Lower leg skin (tissue), 4 donors: ENCODE data around the gene VPS35L. TPM values are rescaled to one million over a fixed set of nuclear protein-coding genes. Genes with fewer than 3 reads are reported as not detected.

ENCODE experiments used
- DNase-seq, 2 donors: peaks; one replicate each; pipeline ENCODE4 v3.0.0-alpha.2; 2019; ENCODE audit warnings: low spot score in 2 of 2
- H3K4me3 ChIP-seq: fragments of 200-600 bp; sonication (generic); 2 replicates; pipeline ENCODE4 v1.5.1; 2017; ENCODE audit warnings: mild to moderate bottlenecking, low read depth; ENCODE audit not compliant: poor library complexity, severe bottlenecking
- CTCF ChIP-seq, 3 donors: fragments of 450-650 bp; IDR thresholded peaks; one replicate each; pipeline ENCODE4 v1.5.1; 2016; ENCODE audit warnings: antibody characterized with exemption in 3 of 3, mild to moderate bottlenecking in 3 of 3, moderate library complexity in 2 of 3
- POLR2A ChIP-seq, 2 donors: fragments of 450-650 bp; IDR thresholded peaks; one replicate each; pipeline ENCODE4 v1.6.1; 2016 to 2017; ENCODE audit warnings: antibody characterized with exemption in 2 of 2, mild to moderate bottlenecking in 1 of 2, moderate library complexity in 1 of 2
- WGBS, 2 donors: methylation state at CpG; one replicate each; pipeline ENCODE4 v1.1.5; 2018; 5-methylcytosine and 5-hydroxymethylcytosine counted together
- intact Hi-C: fragments of 100-400 bp; cut with DNase I; formaldehyde crosslinking; loops from one replicate; pipeline ENCODE4 v1.15.0; 2023; ENCODE audit warnings: low total_unique reads
- total RNA-seq, 4 donors: library from RNA; depleted of rRNA; stranded (reverse); fragments of >200 nt; gene quantifications; one replicate each; pipeline ENCODE4 v1.1.0, GENCODE V29; 2016

Gene VPS35L
- total RNA-seq, 4 donors from 2014 or later, result 14.5 to 24.2 (median 17.0) TPM

GRCh38 chr16:19644877-19645276, 89.4 kb downstream of the VPS35L start:
- TF ChIP-seq CTCF (IDR thresholded peaks at IDR 0.05), result no peak
- TF ChIP-seq POLR2A (IDR thresholded peaks at IDR 0.05), result no peak
- 81 to 85% methylated on average over 4 of the region's 4 CpGs for WGBS, 2 donors
- no peak for DNase-seq
- intact Hi-C loops, result no loop called here
- H3K4me3 ChIP-seq, result no peak overlapping the region

- 63 to 67% methylated on average over 7 of the region's 7 CpGs for WGBS, 2 donors
- DNase-seq, result no peak
- no peak overlapping the region for H3K4me3 ChIP-seq
- intact Hi-C loops, result no loop called here
- TF ChIP-seq CTCF (IDR thresholded peaks at IDR 0.05), result no peak
- no peak for TF ChIP-seq POLR2A (IDR thresholded peaks at IDR 0.05)
Observed at GRCh38 chr16:19645557-19645981, 90.1 kb downstream of the VPS35L start.

GRCh38 chr16:19649980-19650379, 94.5 kb downstream of the VPS35L start:
- no peak for TF ChIP-seq CTCF (IDR thresholded peaks at IDR 0.05)
- WGBS, 2 donors, result 97% methylated on average over 3 of the region's 3 CpGs
- no peak overlapping the region for H3K4me3 ChIP-seq
- intact Hi-C loops, result no loop called here
- no peak for DNase-seq

GRCh38 chr16:19654147-19654546, 98.6 kb downstream of the VPS35L start:
- no peak for TF ChIP-seq POLR2A (IDR thresholded peaks at IDR 0.05)
- no peak for TF ChIP-seq CTCF (IDR thresholded peaks at IDR 0.05)
- intact Hi-C loops, result no loop called here
- 91 to 94% methylated on average over 9 of the region's 9 CpGs for WGBS, 2 donors
- no peak for DNase-seq
- no peak overlapping the region for H3K4me3 ChIP-seq

- H3K4me3 ChIP-seq, result no peak overlapping the region
- intact Hi-C loops, result no loop called here
- WGBS, 2 donors, result 72 to 84% methylated on average over 9 of the region's 9 CpGs
- no peak for DNase-seq
- TF ChIP-seq POLR2A (IDR thresholded peaks at IDR 0.05) (no peak), CTCF (IDR thresholded peaks at IDR 0.05) (no peak)
Observed at GRCh38 chr16:19655242-19655777, 99.8 kb downstream of the VPS35L start.

- 82 to 86% methylated on average over 4 of the region's 4 CpGs for WGBS, 2 donors
- TF ChIP-seq POLR2A (IDR thresholded peaks at IDR 0.05) (no peak), CTCF (IDR thresholded peaks at IDR 0.05) (no peak)
- DNase-seq, result no peak
- intact Hi-C loops, result no loop called here
- no peak overlapping the region for H3K4me3 ChIP-seq
Observed at GRCh38 chr16:19657831-19658230, 102.3 kb downstream of the VPS35L start.
